BJ (cell line): ENCODE results near the gene DLG2. TPM values are rescaled to one million over a fixed set of nuclear protein-coding genes. Genes with fewer than 3 reads are reported as not detected.

Experiments used
- CTCF ChIA-PET: fragments of 350-600 bp; formaldehyde crosslinking; extraction: SDS; loops from one replicate; lab custom pipeline; 2021; ENCODE audit warnings: antibody characterized with exemption, inconsistent platforms; lab: Yijun Ruan, JAX
- POLR2A ChIA-PET: fragments of 300-600 bp; sonication (Branson Sonifier 250); formaldehyde crosslinking; extraction: SDS; loops from one replicate; lab custom pipeline; 2021; ENCODE audit warnings: antibody characterized with exemption; lab: Charles Lee
- DNase-seq: peaks from one replicate; pipeline ENCODE4 v3.0.0-alpha.2; 2011; ENCODE audit warnings: low read depth
- H3K27me3 ChIP-seq: 2 replicates; pipeline ENCODE4 v1.6.0; 2011; ENCODE audit warnings: low read length; ENCODE audit not compliant: control insufficient read depth, insufficient read depth
- H3K36me3 ChIP-seq: 2 replicates; pipeline ENCODE4 v1.5.1; 2011; ENCODE audit warnings: low read length; ENCODE audit not compliant: control insufficient read depth, insufficient read depth
- H3K4me3 ChIP-seq: 2 replicates; pipeline ENCODE4 v1.5.1; 2011; ENCODE audit warnings: low read depth, mild to moderate bottlenecking, control low read depth, low read length
- CTCF ChIP-seq: IDR thresholded peaks from 2 replicates; pipeline ENCODE4 v1.5.1; 2011; ENCODE audit warnings: low read depth, mild to moderate bottlenecking, control low read depth, inconsistent platforms, low read length, moderate library complexity; ENCODE audit not compliant: insufficient read depth
- polyA plus RNA-seq: library from polyadenylated mRNA; depleted of rRNA; stranded (reverse); fragments of >200 nt; gene quantifications from 2 replicates; pipeline ENCODE4 v1.2.3, GENCODE V29; 2011

DLG2 gene
- polyA plus RNA-seq, 1 experiment: 0.28 TPM

DNA sequence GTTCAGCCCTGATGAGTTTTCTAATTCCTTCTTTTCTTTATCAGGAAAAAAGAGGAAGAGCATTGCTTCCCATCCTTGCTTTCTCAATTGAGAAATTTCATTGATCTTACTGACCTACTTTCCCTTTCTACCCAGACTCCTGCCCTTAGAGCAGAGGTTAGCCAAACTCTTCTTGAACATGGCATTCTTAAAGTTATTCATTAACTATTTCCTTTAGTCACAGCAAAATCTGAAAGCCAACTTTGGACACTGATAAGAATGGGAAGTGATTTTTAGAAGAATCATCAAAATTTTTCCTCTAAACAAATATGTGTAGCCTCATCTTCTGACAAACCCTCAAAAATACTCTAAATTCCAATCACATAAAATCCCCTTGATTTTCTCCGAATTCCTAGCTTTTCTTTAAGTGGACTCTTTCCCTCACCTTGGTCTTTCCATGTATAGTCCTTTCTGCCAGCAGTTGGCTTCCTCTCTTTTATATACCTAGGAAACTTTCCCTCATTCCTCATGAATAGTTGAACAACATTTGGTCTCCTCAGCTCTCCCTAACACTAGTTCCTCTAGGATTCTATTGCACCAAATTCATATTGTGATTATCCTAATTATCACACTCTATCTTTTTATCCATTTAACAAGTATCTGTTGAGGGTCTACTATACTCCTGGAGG lies 1774.2 kb downstream of the DLG2 start:
- Histone ChIP-seq H3K4me3 (no peak overlapping the region), H3K27me3 (no peaks in the 10 kb centered on the region), H3K36me3 (no peaks in the 10 kb centered on the region)
- DNase-seq: no peak
- TF ChIP-seq CTCF: no peak
- POLR2A ChIA-PET: no interaction called here
- CTCF ChIA-PET: interaction anchor here (0.8 kb wide), 1 partner anchor 10 kb away, joined by 3 read pairs; no protein-coding TSS in a partner anchor

- ChIA-PET CTCF (no interaction called here), POLR2A (no interaction called here)
- Histone ChIP-seq H3K36me3 (no peaks in the 10 kb centered on the region), H3K27me3 (no peaks in the 10 kb centered on the region), H3K4me3 (no peak overlapping the region)
- TF ChIP-seq CTCF: no peak
- no peak for DNase-seq
Measured at GRCh38 chr11:83852012-83852411, 1775.1 kb downstream of the DLG2 start.

GRCh38 chr11:83847467-83848034 lies 1779.6 kb downstream of the DLG2 start:
- POLR2A ChIA-PET: no interaction called here
- CTCF ChIA-PET: interaction anchor here (1.6 kb wide), 1 partner anchor 11 kb away, joined by 5 read pairs; no protein-coding TSS in a partner anchor

DNA sequence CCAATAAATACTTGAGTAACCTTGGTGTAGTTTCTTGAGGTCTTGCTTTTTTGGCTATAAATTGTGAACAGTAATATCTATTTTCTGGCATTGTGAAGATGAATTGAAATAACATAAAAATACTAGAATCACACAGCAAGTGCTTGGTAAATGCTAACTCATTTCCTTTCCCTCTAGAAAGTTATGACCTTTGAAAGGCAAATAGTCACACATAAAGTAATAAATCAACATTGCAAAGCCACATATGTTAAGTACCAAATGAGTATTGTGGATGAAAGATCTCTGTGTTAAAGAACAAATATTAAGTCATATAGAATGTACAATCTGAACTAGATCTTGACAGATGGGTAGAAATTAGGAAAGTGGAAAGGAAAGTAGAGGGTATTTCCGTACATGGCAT lies 1781.3 kb downstream of the DLG2 start:
- no peak for DNase-seq
- no peak for TF ChIP-seq CTCF
- ChIA-PET POLR2A (no interaction called here), CTCF (interaction anchor here (2.1 kb wide), 1 partner anchor 9 kb away, joined by 6 read pairs; no protein-coding TSS in a partner anchor)
- Histone ChIP-seq H3K4me3 (no peak overlapping the region), H3K27me3 (no peaks in the 10 kb centered on the region), H3K36me3 (no peaks in the 10 kb centered on the region)

More at GRCh38 chr11:83847467-83848034, 1779.6 kb downstream of the DLG2 start:
- no peak for TF ChIP-seq CTCF
- H3K27me3 ChIP-seq: no peaks in the 10 kb centered on the region
- no peak for DNase-seq
- no peak overlapping the region for H3K4me3 ChIP-seq
- no peaks in the 10 kb centered on the region for H3K36me3 ChIP-seq

DNA sequence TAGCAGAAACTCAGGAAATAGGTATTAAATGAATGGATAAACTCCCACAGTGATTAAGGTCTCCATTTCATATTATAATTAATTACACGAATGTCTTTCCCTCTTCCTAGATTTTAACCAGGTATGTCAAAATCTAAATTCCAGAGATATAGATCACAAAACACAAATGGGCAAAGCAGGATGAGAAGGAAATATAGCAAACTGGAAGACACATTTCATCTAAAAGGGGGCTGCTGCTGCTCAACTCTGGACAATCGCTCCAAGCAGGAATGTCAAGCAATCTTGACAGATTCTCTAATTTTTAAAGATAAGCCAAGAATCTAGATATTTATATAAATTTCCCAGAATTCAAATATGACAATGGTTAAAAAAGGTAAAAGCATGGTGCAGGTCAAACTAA lies 1786.8 kb downstream of the DLG2 start:
- no peak for TF ChIP-seq CTCF
- ChIA-PET POLR2A (no interaction called here), CTCF (interaction anchor here (0.5 kb wide), 1 partner anchor 9 kb away, joined by 3 read pairs; no protein-coding TSS in a partner anchor)
- Histone ChIP-seq H3K27me3 (0 out of 2 replicates have a peak, but pooled peaks cover 1% of the 10 kb centered on the region), H3K4me3 (no peak overlapping the region), H3K36me3 (no peaks in the 10 kb centered on the region)
- DNase-seq: no peak
